Measurements from ENCODE around the gene TAS2R40. TPM values are rescaled to one million over a fixed set of nuclear protein-coding genes. Genes with fewer than 3 reads are reported as not detected.

TAS2R40 gene
- total RNA-seq, result not detected

DNA sequence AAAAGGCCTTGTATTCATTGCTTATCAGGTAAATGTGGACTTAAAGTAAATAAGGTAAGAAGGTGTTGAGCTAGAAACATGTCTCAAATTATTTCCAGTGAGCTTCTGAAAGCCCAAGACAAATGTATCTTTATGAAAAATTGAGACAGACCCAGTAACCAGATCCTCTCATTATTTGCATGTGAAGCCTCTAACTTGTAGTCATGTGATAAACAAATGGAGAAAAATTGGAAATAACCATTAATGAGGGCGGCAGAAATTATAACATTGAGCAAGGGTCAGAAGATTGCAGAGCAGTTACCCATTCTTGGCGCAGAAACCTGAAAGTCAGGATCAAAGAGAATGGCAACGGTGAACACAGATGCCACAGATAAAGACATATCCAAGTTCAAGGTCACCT lies at the start of gene TAS2R40:
Gene TAS2R40, plus strand, starts transcription at position 301 of the 400 bp plus-strand sequence. Its CDS starts 42 bp downstream, at position 343.

DNA sequence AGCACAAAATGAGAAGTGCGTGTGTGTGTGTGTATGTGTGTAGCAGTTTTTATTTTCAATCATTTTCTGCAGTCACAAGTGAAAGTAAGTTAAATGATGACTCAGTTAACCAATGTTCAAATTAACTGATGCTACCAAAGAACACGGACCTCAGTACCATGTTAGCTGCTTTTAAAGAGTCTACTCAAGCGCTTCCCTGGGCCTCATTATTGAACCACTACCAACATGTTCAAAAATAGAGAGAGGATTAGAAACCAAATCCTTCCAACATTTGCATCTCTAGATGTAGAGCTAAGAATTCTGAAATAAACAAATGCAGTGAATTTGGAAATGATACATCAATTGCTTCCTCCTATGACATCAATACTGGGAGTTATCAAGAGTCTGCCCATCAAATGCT lies 38.8 kb upstream of the TAS2R40 start, which contains the start of gene TAS2R39:
Gene TAS2R39, plus strand, starts transcription at position 396 of the 400 bp plus-strand sequence. Its CDS starts 0 bp downstream, at position 396.

DNA sequence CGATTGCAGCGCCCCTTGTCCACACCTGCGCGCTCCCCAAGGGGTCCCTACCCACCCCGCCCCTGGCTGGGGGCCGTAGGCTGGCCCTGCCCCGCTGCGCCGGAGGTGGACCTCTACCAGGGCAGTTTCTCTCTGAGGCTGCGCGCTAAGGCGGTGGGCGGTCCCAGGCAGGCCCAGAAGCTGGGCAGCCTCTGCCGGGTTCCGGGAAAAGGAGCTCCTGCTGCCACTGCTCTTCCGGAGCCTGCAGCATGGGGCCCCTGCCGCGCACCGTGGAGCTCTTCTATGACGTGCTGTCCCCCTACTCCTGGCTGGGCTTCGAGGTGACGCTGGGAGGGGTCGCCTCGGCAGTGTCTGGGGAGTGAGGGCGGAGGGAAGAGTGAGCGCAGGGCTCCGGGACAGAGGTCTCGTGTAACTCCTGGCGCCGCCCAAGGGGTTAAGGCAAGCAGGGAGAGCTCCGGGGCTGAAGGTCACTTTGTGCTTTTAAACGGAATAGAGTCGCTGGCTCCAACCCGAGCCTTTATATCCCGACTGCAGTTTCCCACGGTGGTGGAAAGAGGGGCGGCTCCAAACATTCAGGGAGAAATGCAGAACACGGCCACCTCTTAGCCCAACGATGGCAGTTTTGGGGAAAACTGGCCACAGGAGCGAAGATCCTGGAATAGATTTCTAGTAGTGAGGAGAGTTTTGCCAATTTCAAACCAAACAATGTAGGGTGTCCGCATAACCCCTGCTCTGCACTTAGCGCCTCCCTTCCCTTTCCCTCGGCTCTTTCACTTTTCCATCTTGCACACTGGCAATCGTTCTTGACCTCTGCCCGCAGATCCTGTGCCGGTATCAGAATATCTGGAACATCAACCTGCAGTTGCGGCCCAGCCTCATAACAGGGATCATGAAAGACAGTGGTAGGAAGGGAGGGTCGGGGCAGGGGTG lies 41.7 kb downstream of the TAS2R40 start, which contains the start of gene GSTK1:
Gene GSTK1, plus strand, starts transcription at position 176 of the 930 bp plus-strand sequence. Its CDS starts 73 bp downstream, at position 249.

Other genes with a start within 250 kb of the TAS2R40 start
- not detected for gene OR9A2, start 194.9 kb upstream of the TAS2R40 start, total RNA-seq
- not detected for gene OR6V1, start 169.7 kb upstream of the TAS2R40 start, total RNA-seq
- not detected for gene PIP, start 90.0 kb upstream of the TAS2R40 start, total RNA-seq
- gene TAS2R39, start 38.6 kb upstream of the TAS2R40 start, total RNA-seq, result not detected
- gene GSTK1, start 41.4 kb downstream of the TAS2R40 start, total RNA-seq, result 100 to 1,000 TPM; 386 to 387 TPM
- 1 to 10 TPM in 1 of 2 experiments, under 1 TPM in 1; 0.71 to 1.6 TPM for gene TMEM139, start 62.9 kb downstream of the TAS2R40 start, total RNA-seq
- 100 to 1,000 TPM; 118 to 119 TPM for gene CASP2, start 66.3 kb downstream of the TAS2R40 start, total RNA-seq
- not detected for gene CLCN1, start 94.1 kb downstream of the TAS2R40 start, total RNA-seq
- under 1 TPM; 0.48 to 0.55 TPM for gene FAM131B, start 140.7 kb downstream of the TAS2R40 start, total RNA-seq
- gene ZYX, start 159.3 kb downstream of the TAS2R40 start, total RNA-seq, result 100 to 1,000 TPM; 160 to 169 TPM
- 10 to 100 TPM; 13.4 to 15.8 TPM for gene EPHA1, start 186.8 kb downstream of the TAS2R40 start, total RNA-seq
- under 1 TPM in 1 of 2 experiments, not detected in 1; 0.23 TPM for gene TAS2R60, start 221.4 kb downstream of the TAS2R40 start, total RNA-seq

Measured in activated naive CD4-positive, alpha-beta T cell treated with anti-CD3 and anti-CD28 coated beads, Interleukin-2, amount 10 ng/mL, durations not matched to agents 5 hours and 36 hours (primary cell).